Tibial nerve (tissue), 3 donors: ENCODE results near the gene LBX2.

ENCODE experiments used
- CTCF ChIP-seq, 5 experiments: fragments of 200-600 bp in 3 of 5; fragments of 450-650 bp in 2 of 5; sonication (generic) in 3 of 5; IDR thresholded peaks; one replicate each; pipeline ENCODE4 v1.5.1; 2016 to 2019; ENCODE audit warnings: antibody characterized with exemption in 5 of 5, mild to moderate bottlenecking in 3 of 5, moderate library complexity in 2 of 5
- POLR2A ChIP-seq, 2 donors: fragments of 450-650 bp; IDR thresholded peaks; one replicate each; pipeline ENCODE4 v1.6.1; 2017; ENCODE audit warnings: antibody characterized with exemption in 2 of 2, mild to moderate bottlenecking in 2 of 2, moderate library complexity in 2 of 2

- TF ChIP-seq CTCF (IDR thresholded peaks at IDR 0.05) (no peak), POLR2A (IDR thresholded peaks at IDR 0.05) (no peak)
Observed at GRCh38 chr2:74512744-74513604, 13.6 kb upstream of the LBX2 start.
